SK-N-SH (cell line): Measurements from ENCODE around the gene MINDY4.

ENCODE experiments used
- CTCF ChIP-seq: fragments of 200-600 bp; sonication (generic); IDR thresholded peaks from 2 replicates; pipeline ENCODE4 v1.6.1; 2017; ENCODE audit warnings: antibody characterized with exemption, mild to moderate bottlenecking, moderate library complexity
- EP300 ChIP-seq, 2 experiments: IDR thresholded peaks; 2 replicates each; pipeline versions ENCODE4 v1.4.0 to v1.6.1; 2012; ENCODE audit warnings: borderline replicate concordance in 1 of 2, low read depth in 1 of 2, low read length in 1 of 2
- EZH2phosphoT487 ChIP-seq: fragments of 200-600 bp; sonication (generic); IDR thresholded peaks from 2 replicates; pipeline ENCODE4 v1.6.1; 2017; ENCODE audit warnings: low read depth, mixed run types, mild to moderate bottlenecking, antibody characterized with exemption, moderate library complexity, borderline replicate concordance
- FOXM1 ChIP-seq: IDR thresholded peaks from 2 replicates; pipeline ENCODE4 v1.4.0; 2012; ENCODE audit warnings: low read depth, mild to moderate bottlenecking
- JUND ChIP-seq: IDR thresholded peaks from 2 replicates; pipeline ENCODE4 v1.4.0; 2012
- NFIC ChIP-seq: IDR thresholded peaks from 2 replicates; pipeline ENCODE4 v1.4.0; 2012; ENCODE audit warnings: borderline replicate concordance
- POLR2AphosphoS5 ChIP-seq: IDR thresholded peaks from 2 replicates; pipeline ENCODE4 v1.6.1; 2012; ENCODE audit warnings: low read depth, low read length
- REST ChIP-seq: IDR thresholded peaks from 2 replicates; pipeline ENCODE4 v1.6.1; 2012; ENCODE audit warnings: mild to moderate bottlenecking, low read depth, low read length, moderate library complexity
- TCF12 ChIP-seq: IDR thresholded peaks from 2 replicates; pipeline ENCODE4 v1.4.0; 2012
- TEAD4 ChIP-seq: IDR thresholded peaks from 2 replicates; pipeline ENCODE4 v1.4.0; 2012; ENCODE audit warnings: mild to moderate bottlenecking, borderline replicate concordance; ENCODE audit not compliant: insufficient read depth

- TF ChIP-seq TCF12 (no peak), POLR2AphosphoS5 (no peak), CTCF (no peak), EZH2phosphoT487 (no peak), JUND (no peak), NFIC (no peak), REST (no peak), EP300 (IDR thresholded peaks at IDR 0.05; ENCODE audit: borderline replicate concordance in 1 of 2, low read depth in 1 of 2, low read length in 1 of 2) (no peak), TEAD4 (no peak), FOXM1 (no peak)
These were observed 43.9 kb upstream of the MINDY4 start for GRCh38 chr7:30727061-30727945.
